ENCODE data around the gene STX19.

STX19 gene

GRCh38 chr3:94015025-94015424, 13.4 kb downstream of the STX19 start:
- H3K27me3 ChIP-seq (ENCODE audit: insufficient read depth, low read length): no peaks in the 10 kb centered on the region
- H3K36me3 ChIP-seq (ENCODE audit: insufficient read depth, low read length): peaks cover 5% of the 10 kb centered on the region
- H3K9me3 ChIP-seq (ENCODE audit: low read length): no peaks in the 10 kb centered on the region
- no peak overlapping the region for H3K4me3 ChIP-seq (ENCODE audit: low read length)
- H2AFZ ChIP-seq (ENCODE audit: low read depth, low read length): no peak overlapping the region
- H3K4me1 ChIP-seq (ENCODE audit: insufficient read depth, low read length): no peaks in the 10 kb centered on the region

- peaks cover 6% of the 10 kb centered on the region for H3K36me3 ChIP-seq (ENCODE audit: insufficient read depth, low read length)
- H3K27me3 ChIP-seq (ENCODE audit: insufficient read depth, low read length): no peaks in the 10 kb centered on the region
- no peak overlapping the region for H3K4me3 ChIP-seq (ENCODE audit: low read length)
- H2AFZ ChIP-seq (ENCODE audit: low read depth, low read length): no peak overlapping the region
- H3K9me3 ChIP-seq (ENCODE audit: low read length): no peaks in the 10 kb centered on the region
- H3K4me1 ChIP-seq (ENCODE audit: insufficient read depth, low read length): no peaks in the 10 kb centered on the region
Observed at GRCh38 chr3:94012185-94012584, 16.2 kb downstream of the STX19 start.

- H3K27me3 ChIP-seq (ENCODE audit: insufficient read depth, low read length): no peaks in the 10 kb centered on the region
- H3K4me1 ChIP-seq (ENCODE audit: insufficient read depth, low read length): no peaks in the 10 kb centered on the region
- H3K36me3 ChIP-seq (ENCODE audit: insufficient read depth, low read length): peaks cover 12% of the 10 kb centered on the region
- H3K9me3 ChIP-seq (ENCODE audit: low read length): no peaks in the 10 kb centered on the region
- H3K4me3 ChIP-seq (ENCODE audit: low read length): no peak overlapping the region
- no peak overlapping the region for H2AFZ ChIP-seq (ENCODE audit: low read depth, low read length)
Observed at GRCh38 chr3:94011233-94011711, 17.1 kb downstream of the STX19 start.

GRCh38 chr3:94009608-94010007, 18.8 kb downstream of the STX19 start:
- no peak overlapping the region for H3K4me3 ChIP-seq (ENCODE audit: low read length)

GRCh38 chr3:94008253-94008652, 20.1 kb downstream of the STX19 start:
- Histone ChIP-seq H2AFZ (ENCODE audit: low read depth, low read length) (no peak overlapping the region), H3K27me3 (ENCODE audit: insufficient read depth, low read length) (no peaks in the 10 kb centered on the region), H3K4me3 (ENCODE audit: low read length) (no peak overlapping the region), H3K4me1 (ENCODE audit: insufficient read depth, low read length) (no peaks in the 10 kb centered on the region), H3K9me3 (ENCODE audit: low read length) (no peaks in the 10 kb centered on the region), H3K36me3 (ENCODE audit: insufficient read depth, low read length) (peaks cover 9% of the 10 kb centered on the region)

More at GRCh38 chr3:94009608-94010007, 18.8 kb downstream of the STX19 start:
- Histone ChIP-seq H3K27me3 (ENCODE audit: insufficient read depth, low read length) (no peaks in the 10 kb centered on the region), H3K36me3 (ENCODE audit: insufficient read depth, low read length) (peaks cover 9% of the 10 kb centered on the region), H3K4me1 (ENCODE audit: insufficient read depth, low read length) (no peaks in the 10 kb centered on the region), H2AFZ (ENCODE audit: low read depth, low read length) (no peak overlapping the region), H3K9me3 (ENCODE audit: low read length) (no peaks in the 10 kb centered on the region)

GRCh38 chr3:94004301-94004910, 24.0 kb downstream of the STX19 start:
- Histone ChIP-seq H3K4me1 (ENCODE audit: insufficient read depth, low read length) (no peaks in the 10 kb centered on the region), H3K27me3 (ENCODE audit: insufficient read depth, low read length) (no peaks in the 10 kb centered on the region), H3K36me3 (ENCODE audit: insufficient read depth, low read length) (peaks cover 7% of the 10 kb centered on the region), H3K9me3 (ENCODE audit: low read length) (no peaks in the 10 kb centered on the region), H3K4me3 (ENCODE audit: low read length) (no peak overlapping the region), H2AFZ (ENCODE audit: low read depth, low read length) (no peak overlapping the region)

GRCh38 chr3:94001827-94002495, 26.4 kb downstream of the STX19 start:
- Histone ChIP-seq H2AFZ (ENCODE audit: low read depth, low read length) (no peak overlapping the region), H3K27me3 (ENCODE audit: insufficient read depth, low read length) (no peaks in the 10 kb centered on the region), H3K9me3 (ENCODE audit: low read length) (no peaks in the 10 kb centered on the region), H3K4me3 (ENCODE audit: low read length) (no peak overlapping the region), H3K4me1 (ENCODE audit: insufficient read depth, low read length) (no peaks in the 10 kb centered on the region), H3K36me3 (ENCODE audit: insufficient read depth, low read length) (peaks cover 4% of the 10 kb centered on the region)

- H3K9me3 ChIP-seq (ENCODE audit: low read length): no peaks in the 10 kb centered on the region
- H3K27me3 ChIP-seq (ENCODE audit: insufficient read depth, low read length): no peaks in the 10 kb centered on the region
- no peaks in the 10 kb centered on the region for H3K4me1 ChIP-seq (ENCODE audit: insufficient read depth, low read length)
- no peak overlapping the region for H3K4me3 ChIP-seq (ENCODE audit: low read length)
- peaks cover 5% of the 10 kb centered on the region for H3K36me3 ChIP-seq (ENCODE audit: insufficient read depth, low read length)
- H2AFZ ChIP-seq (ENCODE audit: low read depth, low read length): no peak overlapping the region
Observed at GRCh38 chr3:94001191-94001590, 27.2 kb downstream of the STX19 start.

GRCh38 chr3:93994056-93994455, 34.3 kb downstream of the STX19 start:
- H2AFZ ChIP-seq (ENCODE audit: low read depth, low read length): no peak overlapping the region
- no peak overlapping the region for H3K4me3 ChIP-seq (ENCODE audit: low read length)
- no peaks in the 10 kb centered on the region for H3K9me3 ChIP-seq (ENCODE audit: low read length)
- no peaks in the 10 kb centered on the region for H3K4me1 ChIP-seq (ENCODE audit: insufficient read depth, low read length)
- peaks cover 5% of the 10 kb centered on the region for H3K36me3 ChIP-seq (ENCODE audit: insufficient read depth, low read length)
- H3K27me3 ChIP-seq (ENCODE audit: insufficient read depth, low read length): no peaks in the 10 kb centered on the region

GRCh38 chr3:93992207-93992606, 36.2 kb downstream of the STX19 start:
- peaks cover 5% of the 10 kb centered on the region for H3K36me3 ChIP-seq (ENCODE audit: insufficient read depth, low read length)
- no peak overlapping the region for H2AFZ ChIP-seq (ENCODE audit: low read depth, low read length)
- no peaks in the 10 kb centered on the region for H3K27me3 ChIP-seq (ENCODE audit: insufficient read depth, low read length)
- no peaks in the 10 kb centered on the region for H3K4me1 ChIP-seq (ENCODE audit: insufficient read depth, low read length)
- no peak overlapping the region for H3K4me3 ChIP-seq (ENCODE audit: low read length)
- H3K9me3 ChIP-seq (ENCODE audit: low read length): no peaks in the 10 kb centered on the region

GRCh38 chr3:93991631-93992030, 36.8 kb downstream of the STX19 start:
- H2AFZ ChIP-seq (ENCODE audit: low read depth, low read length): no peak overlapping the region
- no peak overlapping the region for H3K4me3 ChIP-seq (ENCODE audit: low read length)
- H3K9me3 ChIP-seq (ENCODE audit: low read length): no peaks in the 10 kb centered on the region
- H3K4me1 ChIP-seq (ENCODE audit: insufficient read depth, low read length): no peaks in the 10 kb centered on the region
- H3K36me3 ChIP-seq (ENCODE audit: insufficient read depth, low read length): peaks cover 2% of the 10 kb centered on the region
- no peaks in the 10 kb centered on the region for H3K27me3 ChIP-seq (ENCODE audit: insufficient read depth, low read length)

- Histone ChIP-seq H3K36me3 (ENCODE audit: insufficient read depth, low read length) (no peaks in the 10 kb centered on the region), H3K4me1 (ENCODE audit: insufficient read depth, low read length) (no peaks in the 10 kb centered on the region), H3K9me3 (ENCODE audit: low read length) (no peaks in the 10 kb centered on the region), H2AFZ (ENCODE audit: low read depth, low read length) (no peak overlapping the region), H3K4me3 (ENCODE audit: low read length) (no peak overlapping the region), H3K27me3 (ENCODE audit: insufficient read depth, low read length) (no peaks in the 10 kb centered on the region)
Observed at GRCh38 chr3:93989241-93989640, 39.2 kb downstream of the STX19 start.

GRCh38 chr3:93988764-93989163, 39.6 kb downstream of the STX19 start:
- no peak overlapping the region for H2AFZ ChIP-seq (ENCODE audit: low read depth, low read length)
- H3K4me1 ChIP-seq (ENCODE audit: insufficient read depth, low read length): no peaks in the 10 kb centered on the region
- H3K27me3 ChIP-seq (ENCODE audit: insufficient read depth, low read length): no peaks in the 10 kb centered on the region
- no peaks in the 10 kb centered on the region for H3K9me3 ChIP-seq (ENCODE audit: low read length)
- H3K4me3 ChIP-seq (ENCODE audit: low read length): no peak overlapping the region
- no peaks in the 10 kb centered on the region for H3K36me3 ChIP-seq (ENCODE audit: insufficient read depth, low read length)

Measured in neuron (in vitro differentiated cells).